GM12865 (cell line): ENCODE results near the gene MSRB2.

Source experiments
- DNase-seq: peaks from one replicate; pipeline ENCODE4 v3.0.0; 2010; ENCODE audit warnings: low read depth
- H3K4me3 ChIP-seq: 2 replicates; pipeline ENCODE4 v1.5.1; 2011; ENCODE audit warnings: mild to moderate bottlenecking, low read depth, low read length, control low read depth
- CTCF ChIP-seq: IDR thresholded peaks from 2 replicates; pipeline ENCODE4 v1.5.1; 2011; ENCODE audit warnings: low read length, control low read depth, low read depth, inconsistent platforms; ENCODE audit not compliant: insufficient read depth; ENCODE audit errors: missing control alignments

The MSRB2 gene

GRCh38 chr10:23073527-23073926 lies 21.9 kb upstream of the MSRB2 start:
- TF ChIP-seq CTCF, result no peak
- DNase-seq, result no peak
- no peak overlapping the region for H3K4me3 ChIP-seq

DNA sequence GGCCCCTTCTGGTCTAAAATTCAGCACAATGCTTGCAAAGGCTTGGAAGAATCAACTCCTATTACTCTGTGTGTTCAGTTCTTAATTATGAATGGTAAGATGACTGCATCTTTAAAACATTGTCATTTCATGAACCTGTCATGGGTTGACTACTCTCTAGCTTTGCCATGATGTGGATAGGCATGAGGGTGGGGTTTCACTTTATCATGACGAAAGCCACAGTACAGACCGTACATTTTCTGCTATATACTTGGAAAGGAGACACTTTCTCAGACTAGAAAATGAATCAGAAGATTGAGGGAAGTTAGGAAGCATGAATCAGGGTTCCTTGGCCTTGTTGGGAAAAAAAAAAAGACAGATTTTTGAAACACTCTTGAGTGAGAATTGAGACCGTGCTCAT lies 19.7 kb upstream of the MSRB2 start:
- no peak overlapping the region for H3K4me3 ChIP-seq
- no peak for TF ChIP-seq CTCF
- no peak for DNase-seq

DNA sequence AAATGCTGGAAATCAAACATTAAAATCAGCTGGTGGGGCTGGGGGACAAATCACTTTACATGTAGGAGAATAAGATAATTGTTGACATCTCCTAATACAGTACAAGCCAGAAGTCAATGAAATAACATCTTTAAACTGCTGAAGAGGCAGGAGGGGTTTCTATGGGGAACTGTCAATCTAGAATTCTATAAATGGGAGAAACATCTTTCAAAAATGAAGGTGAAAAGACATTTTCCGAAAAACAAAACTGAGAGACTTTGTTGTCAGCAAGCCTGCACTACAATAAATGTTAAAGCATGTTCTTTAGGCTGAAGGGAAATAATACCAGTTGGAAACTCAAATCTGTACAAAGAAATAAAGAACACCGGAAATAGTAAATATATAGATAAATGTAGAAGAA lies 17.3 kb upstream of the MSRB2 start:
- no peak for DNase-seq
- H3K4me3 ChIP-seq, result no peak overlapping the region
- no peak for TF ChIP-seq CTCF

DNA sequence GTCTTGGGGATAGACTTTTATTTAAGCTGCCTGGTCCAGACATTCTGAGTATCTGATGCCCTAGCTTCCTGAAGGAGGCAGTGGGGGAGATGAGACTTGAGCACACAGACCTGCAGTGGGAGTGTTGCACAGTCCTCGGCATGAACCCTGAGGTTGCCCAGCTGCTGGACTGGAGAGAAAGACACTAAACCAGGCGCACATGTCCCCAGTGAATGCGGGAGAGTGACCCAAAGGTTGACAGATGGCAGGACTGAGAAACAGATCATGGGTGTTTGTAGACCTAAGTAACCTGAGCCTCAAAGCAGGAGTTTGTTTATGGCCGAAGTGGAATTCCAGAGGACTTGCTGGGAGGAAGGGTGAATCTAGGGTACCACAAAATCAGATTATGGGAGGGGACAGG lies 15.7 kb upstream of the MSRB2 start:
- no peak for DNase-seq
- no peak overlapping the region for H3K4me3 ChIP-seq
- TF ChIP-seq CTCF, result no peak

DNA sequence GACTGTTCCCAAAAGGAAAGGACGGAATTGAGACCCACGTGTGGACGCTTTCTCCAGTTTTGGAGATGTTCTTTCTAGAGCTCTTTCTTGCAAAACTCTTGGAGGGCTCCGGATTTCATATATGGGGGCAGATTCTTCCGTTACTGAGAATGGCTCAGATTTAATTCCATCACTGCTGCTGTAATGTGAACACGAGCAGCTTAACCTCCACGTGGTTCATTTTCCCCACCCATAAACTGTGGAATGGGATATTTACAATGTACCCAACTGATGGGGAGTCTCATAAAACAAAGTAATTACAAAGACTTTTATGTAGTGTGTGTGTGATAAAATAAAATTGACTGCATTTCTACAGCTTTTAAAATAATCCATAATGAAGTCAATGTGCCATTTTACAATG lies 15.1 kb upstream of the MSRB2 start:
- H3K4me3 ChIP-seq, result no peak overlapping the region
- TF ChIP-seq CTCF, result no peak

GRCh38 chr10:23081221-23081750 lies 14.1 kb upstream of the MSRB2 start:
- DNase-seq, result no peak
- no peak overlapping the region for H3K4me3 ChIP-seq
- no peak for TF ChIP-seq CTCF

More for the DNA sequence above, 15.1 kb upstream of the MSRB2 start:
- no peak for DNase-seq

DNA sequence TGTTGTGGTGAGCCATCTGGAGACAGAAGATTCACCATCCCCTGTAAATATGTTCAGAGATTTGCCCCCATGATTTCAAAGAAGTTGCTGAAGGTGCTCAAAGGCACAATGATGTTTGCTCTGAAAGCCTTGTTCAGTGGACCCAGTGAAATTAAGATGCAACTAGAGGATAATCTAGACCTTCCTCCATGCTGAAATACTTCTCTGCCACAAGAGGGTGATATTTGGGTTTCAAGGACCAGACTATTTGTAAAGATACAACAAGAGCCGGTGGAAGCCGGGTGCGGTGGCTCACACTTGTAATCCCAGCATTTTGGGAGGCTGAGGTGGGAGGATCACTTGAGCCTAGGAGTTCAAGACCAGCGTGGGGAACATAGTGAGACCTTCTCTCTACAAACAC lies 13.5 kb upstream of the MSRB2 start:
- peak; percentile 34 for DNase-seq
- peak; percentile 21 for TF ChIP-seq CTCF

More for the DNA sequence above, 13.5 kb upstream of the MSRB2 start:
- H3K4me3 ChIP-seq, result no peak overlapping the region
